Gastroesophageal sphincter (tissue), 4 donors: ENCODE measurements around the gene SPATA32. TPM values are rescaled to one million over a fixed set of nuclear protein-coding genes. Genes with fewer than 3 reads are reported as not detected.
"Not testable (repeated sequence)": the region's sequence is repeated elsewhere in the genome, so short reads cannot be mapped to it uniquely, and the experiment has no call there.

ENCODE experiments used
- ATAC-seq: fragments of 150-250 bp; one replicate; pipeline ENCODE4 v1.9.1; 2016; ENCODE audit warnings: mild to moderate bottlenecking, moderate library complexity
- H3K27ac ChIP-seq, 4 donors: fragments of 200-600 bp; sonication (generic) in 3 of 4; 1 replicate in 3 of 4; 2 replicates in 1 of 4; pipeline ENCODE4 v1.5.1; 2016 to 2019
- H3K27me3 ChIP-seq: fragments of 200-600 bp; sonication (generic); one replicate; pipeline ENCODE4 v1.5.1; 2019
- H3K36me3 ChIP-seq, 2 donors: fragments of 200-600 bp; sonication (generic); one replicate each; pipeline ENCODE4 v1.5.1; 2019; ENCODE audit warnings: control low read depth in 1 of 2
- H3K4me1 ChIP-seq, 3 donors: fragments of 200-600 bp; sonication (generic); 1 replicate in 2 of 3; 2 replicates in 1 of 3; pipeline ENCODE4 v1.5.1; 2016 to 2019; ENCODE audit warnings: control low read depth in 2 of 3
- H3K4me3 ChIP-seq, 2 donors: fragments of 200-600 bp; sonication (generic); one replicate each; pipeline ENCODE4 v1.5.1; 2019; ENCODE audit warnings: mild to moderate bottlenecking in 1 of 2, moderate library complexity in 1 of 2
- H3K9me3 ChIP-seq, 3 donors: fragments of 200-600 bp; sonication (generic); one replicate each; pipeline ENCODE4 v1.5.1; 2017 to 2019; ENCODE audit warnings: control low read depth in 2 of 3
- CTCF ChIP-seq, 4 experiments: fragments of 200-600 bp in 2 of 4; fragments of 450-650 bp in 2 of 4; sonication (generic) in 1 of 4; IDR thresholded peaks; one replicate each; pipeline ENCODE4 v1.5.1; 2017 to 2019; ENCODE audit warnings: antibody characterized with exemption in 4 of 4, mild to moderate bottlenecking in 2 of 4, moderate library complexity in 2 of 4
- EP300 ChIP-seq: sonication (generic); formaldehyde crosslinking; IDR thresholded peaks from one replicate; pipeline ENCODE4 v1.6.1; 2017; ENCODE audit warnings: antibody characterized with exemption, mild to moderate bottlenecking
- POLR2A ChIP-seq, 2 donors: fragments of 450-650 bp; IDR thresholded peaks; one replicate each; pipeline ENCODE4 v1.6.1; 2017; ENCODE audit warnings: antibody characterized with exemption in 2 of 2, mild to moderate bottlenecking in 2 of 2, moderate library complexity in 1 of 2
- POLR2AphosphoS5 ChIP-seq: sonication (generic); formaldehyde crosslinking; IDR thresholded peaks from one replicate; pipeline ENCODE4 v1.6.1; 2017; ENCODE audit warnings: antibody characterized with exemption
- WGBS, 2 donors: methylation state at CpG; one replicate each; pipeline ENCODE4 v1.1.5; 2018; ENCODE audit warnings: low coverage in 1 of 2; 5-methylcytosine and 5-hydroxymethylcytosine counted together
- total RNA-seq, 4 donors: library from RNA; depleted of rRNA; stranded (reverse); fragments of >200 nt; gene quantifications; one replicate each; pipeline ENCODE4 v1.1.0, GENCODE V29; 2016

Gene SPATA32
- total RNA-seq, 4 donors from 2014 or later: not detected

GRCh38 chr17:45255358-45255757, 6.5 kb downstream of the SPATA32 start:
- no peaks in the 10 kb centered on the region for H3K4me1 ChIP-seq
- no peaks in the 10 kb centered on the region for H3K27me3 ChIP-seq
- H3K4me3 ChIP-seq: no peak overlapping the region
- 94% methylated on average over 7 of the region's 8 CpGs; no CpG with 5 or more reads in 1 of the 2 donors for WGBS, 2 donors
- no peaks in the 10 kb centered on the region for H3K36me3 ChIP-seq
- no peak for TF ChIP-seq EP300
- TF ChIP-seq POLR2AphosphoS5: no peak
- no peak for TF ChIP-seq POLR2A (IDR thresholded peaks at IDR 0.05)
- TF ChIP-seq CTCF (IDR thresholded peaks at IDR 0.05): no peak
- ATAC-seq: no peak
- no peaks in the 10 kb centered on the region for H3K9me3 ChIP-seq
- H3K27ac ChIP-seq: no peak overlapping the region

DNA sequence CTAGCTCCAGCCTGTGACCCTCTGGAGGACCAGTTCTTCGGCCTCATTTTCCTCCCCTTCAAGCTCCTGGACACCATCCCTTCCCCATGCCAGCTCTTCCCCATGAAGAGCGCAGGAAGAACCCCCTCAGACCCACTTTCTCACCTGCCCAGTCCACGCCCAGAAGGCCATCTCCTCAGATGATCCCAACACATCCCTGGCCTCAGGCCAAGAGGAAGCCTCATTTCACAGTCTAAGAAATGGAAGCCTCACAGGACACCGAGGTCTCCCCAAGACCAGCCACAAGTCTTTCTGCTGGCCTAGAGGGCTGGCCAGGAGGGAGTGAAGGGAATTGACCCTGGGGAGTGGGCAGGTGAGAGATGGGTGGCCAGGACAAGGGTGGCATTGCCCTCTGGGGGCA, 8.0 kb downstream of the SPATA32 start:
- Histone ChIP-seq H3K4me3 (no peak overlapping the region), H3K27me3 (no peaks in the 10 kb centered on the region), H3K9me3 (no peaks in the 10 kb centered on the region), H3K27ac (no peak overlapping the region), H3K36me3 (no peaks in the 10 kb centered on the region), H3K4me1 (no peaks in the 10 kb centered on the region)
- no peak for ATAC-seq
- 100% methylated on average over 3 of the region's 4 CpGs; no CpG with 5 or more reads in 1 of the 2 donors for WGBS, 2 donors
- TF ChIP-seq CTCF (IDR thresholded peaks at IDR 0.05) (no peak), POLR2A (IDR thresholded peaks at IDR 0.05) (no peak), POLR2AphosphoS5 (no peak), EP300 (no peak)

DNA sequence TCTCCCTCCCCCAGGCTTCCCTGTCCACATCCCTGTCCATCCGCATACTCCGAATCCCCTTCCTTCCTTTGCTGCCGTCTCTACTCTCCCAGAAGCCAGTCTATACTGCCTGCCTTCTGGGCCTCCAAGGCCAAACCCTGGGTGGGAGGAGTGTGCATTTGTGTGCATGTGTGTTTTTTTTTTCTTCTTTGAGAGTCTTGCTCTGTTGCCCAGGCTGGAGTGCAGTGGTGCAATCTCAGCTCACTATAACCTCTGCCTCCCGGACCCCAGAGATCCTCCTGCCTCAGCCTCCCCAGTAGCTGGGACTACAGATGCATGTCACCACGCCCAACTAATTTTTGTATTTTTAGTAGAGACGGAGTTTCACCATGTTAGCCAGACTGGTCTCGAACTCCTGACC, 8.7 kb downstream of the SPATA32 start:
- not testable (repeated sequence) for H3K36me3 ChIP-seq, H3K27me3 ChIP-seq, H3K27ac ChIP-seq, H3K4me1 ChIP-seq, ATAC-seq, H3K9me3 ChIP-seq, H3K4me3 ChIP-seq
- WGBS, 2 donors: 76 to 96% methylated on average over 5 to 6 of the region's 7 CpGs

DNA sequence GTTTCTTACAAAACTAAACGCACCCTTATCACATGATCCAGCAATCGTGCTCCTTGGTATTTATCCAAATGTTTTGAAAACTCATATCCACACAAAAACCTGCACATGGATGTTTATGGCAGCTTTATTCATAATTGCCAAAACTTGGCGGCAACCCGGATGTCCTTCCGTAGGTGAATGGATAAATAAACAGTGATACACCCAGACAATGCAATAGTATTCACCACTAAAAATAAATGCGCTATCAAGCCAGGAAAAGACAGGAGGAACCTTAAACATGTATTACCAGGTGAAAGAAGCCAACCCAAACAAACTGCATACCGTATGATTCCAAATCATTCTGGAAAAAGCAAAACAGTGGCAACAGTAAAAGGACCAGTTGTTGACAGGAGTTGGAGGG, 10.0 kb downstream of the SPATA32 start:
- Histone ChIP-seq H3K27ac (no peak overlapping the region), H3K9me3 (no peaks in the 10 kb centered on the region), H3K27me3 (no peaks in the 10 kb centered on the region), H3K4me1 (peaks cover 0 to 15% (median 3%) of the 10 kb centered on the region in 3 donors), H3K36me3 (no peaks in the 10 kb centered on the region), H3K4me3 (no peak overlapping the region)
- no peak for ATAC-seq
- TF ChIP-seq EP300 (no peak), CTCF (IDR thresholded peaks at IDR 0.05) (no peak), POLR2A (IDR thresholded peaks at IDR 0.05) (no peak), POLR2AphosphoS5 (no peak)
- WGBS, 2 donors: 61 to 68% methylated on average over 6 to 7 of the region's 7 CpGs

GRCh38 chr17:45248132-45248957, 13.5 kb downstream of the SPATA32 start:
- H3K9me3 ChIP-seq: no peaks in the 10 kb centered on the region
- H3K27ac ChIP-seq: peak overlapping the region in 3 of 4 donors; percentile 65 to 76 (median 69)
- peaks cover 0 to 22% (median 9%) of the 10 kb centered on the region in 3 donors for H3K4me1 ChIP-seq
- 80% methylated on average over 1 of the region's 39 CpGs; no CpG with 5 or more reads in 1 of the 2 donors for WGBS, 2 donors
- peaks cover 0 to 28% of the 10 kb centered on the region in 2 donors for H3K36me3 ChIP-seq
- TF ChIP-seq EP300 (no peak), POLR2AphosphoS5 (no peak), POLR2A (IDR thresholded peaks at IDR 0.05) (no peak), CTCF (IDR thresholded peaks at IDR 0.05) (no peak)
- no peak for ATAC-seq
- peak overlapping the region; percentile 41 to 66 for H3K4me3 ChIP-seq
- H3K27me3 ChIP-seq: no peaks in the 10 kb centered on the region
